COLO668 (cell line): ENCODE results near the gene PFKP.

Experiments used
- DNase-seq: peaks from one replicate; lab custom pipeline; 2025; ENCODE audit not compliant: unreplicated experiment; lab: John Stamatoyannopoulos, UW

PFKP gene

DNA sequence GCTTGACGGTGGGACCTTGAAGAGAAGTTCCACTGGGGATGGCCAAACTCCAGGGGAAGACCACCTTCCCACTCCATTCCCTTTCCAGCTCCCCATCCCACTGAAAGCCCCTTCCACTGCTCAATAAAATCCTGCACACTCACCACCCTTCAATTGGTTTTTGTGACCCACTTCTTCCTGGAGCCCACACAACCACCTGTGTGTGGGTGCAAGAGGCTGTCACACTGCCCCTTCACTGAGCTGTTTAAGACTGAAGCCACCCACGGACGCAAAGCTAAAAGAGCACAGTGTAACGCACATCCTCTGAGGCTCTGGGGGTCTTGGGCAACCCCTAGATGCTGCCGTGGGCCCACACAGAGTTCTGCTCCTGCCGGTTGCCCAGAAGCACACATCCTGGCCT lies 118.0 kb downstream of the PFKP start:
- no peak for DNase-seq

DNA sequence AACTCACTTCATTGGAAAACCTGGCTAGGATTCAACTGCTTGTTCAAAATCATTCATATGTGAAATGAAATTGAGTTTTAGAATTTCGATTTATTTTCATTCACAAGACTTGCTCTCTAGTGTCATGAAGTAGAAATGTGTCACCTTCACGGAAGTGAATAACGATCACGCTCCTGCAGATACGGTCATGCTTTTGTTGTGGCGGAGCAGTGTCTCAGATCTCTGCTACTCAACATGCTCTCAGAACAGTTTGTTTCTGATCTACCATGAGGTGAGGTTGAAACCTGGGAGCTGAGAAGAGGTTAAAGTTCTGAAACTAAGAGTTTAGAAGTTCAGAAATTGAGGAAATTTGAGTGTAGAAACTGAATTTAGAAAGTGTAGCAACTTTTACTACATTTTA lies 119.0 kb downstream of the PFKP start:
- no peak for DNase-seq
